Testis (tissue), 3 donors: ENCODE results near the gene RHBDL1. TPM values are rescaled to one million over a fixed set of nuclear protein-coding genes. Genes with fewer than 3 reads are reported as not detected.

Experiments used
- DNase-seq: peaks from one replicate; pipeline ENCODE4 v3.0.0-alpha.2; 2019
- H3K27ac ChIP-seq, 2 donors: fragments of 200-600 bp; sonication (generic); one replicate each; pipeline ENCODE4 v1.5.1; 2019
- H3K27me3 ChIP-seq: fragments of 200-600 bp; sonication (generic); one replicate; pipeline ENCODE4 v1.5.1; 2019
- H3K36me3 ChIP-seq: fragments of 200-600 bp; sonication (generic); one replicate; pipeline ENCODE4 v1.5.1; 2017; ENCODE audit warnings: low read depth; ENCODE audit errors: missing control alignments
- H3K4me1 ChIP-seq: fragments of 200-600 bp; sonication (generic); one replicate; pipeline ENCODE4 v1.5.1; 2019
- H3K4me3 ChIP-seq, 2 donors: fragments of 200-600 bp; sonication (generic); one replicate each; pipeline ENCODE4 v1.5.1; 2017 to 2019
- H3K9me3 ChIP-seq: fragments of 200-600 bp; sonication (generic); one replicate; pipeline ENCODE4 v1.5.1; 2017
- POLR2A ChIP-seq: fragments of 450-650 bp; IDR thresholded peaks from one replicate; pipeline ENCODE4 v1.6.1; 2017; ENCODE audit warnings: antibody characterized with exemption, mild to moderate bottlenecking, moderate library complexity
- WGBS, 2 donors: methylation state at CpG; one replicate each; pipeline ENCODE4 v1.1.5; 2018; 5-methylcytosine and 5-hydroxymethylcytosine counted together
- intact Hi-C: fragments of 100-400 bp; cut with DNase I; formaldehyde crosslinking; loops from one replicate; pipeline ENCODE4 v1.15.1; 2023; ENCODE audit warnings: low total_unique reads
- polyA plus RNA-seq: library from polyadenylated mRNA; stranded (reverse); fragments of 350-450 nt; fragmentation: Illumina TruSeq; extraction: RNeasy Lipid Tissue Mini Kit (QIAGEN cat#74804); gene quantifications from one replicate; pipeline ENCODE4 v1.2.3, GENCODE V29; 2014; ENCODE audit warnings: low read depth, low replicate concordance; ENCODE audit not compliant: insufficient read depth
- total RNA-seq, 2 donors: library from RNA; depleted of rRNA; stranded (reverse); fragments of >200 nt; gene quantifications; one replicate each; pipeline ENCODE4 v1.2.3, GENCODE V29; 2016
- TF ChIP-seq, protein P1 (sequence below), 3 experiments: fragments of 450-650 bp in 2 of 3; fragments of 200-600 bp in 1 of 3; sonication (generic) in 1 of 3; IDR thresholded peaks; one replicate each; pipeline ENCODE4 v1.5.1; 2016 to 2019; ENCODE audit warnings: antibody characterized with exemption in 3 of 3, mild to moderate bottlenecking in 2 of 3, moderate library complexity in 1 of 3

The RHBDL1 gene
- total and polyA plus RNA-seq, 3 donors from 2014 or later: 2.1 to 9.8 (median 8.5) TPM

DNA sequence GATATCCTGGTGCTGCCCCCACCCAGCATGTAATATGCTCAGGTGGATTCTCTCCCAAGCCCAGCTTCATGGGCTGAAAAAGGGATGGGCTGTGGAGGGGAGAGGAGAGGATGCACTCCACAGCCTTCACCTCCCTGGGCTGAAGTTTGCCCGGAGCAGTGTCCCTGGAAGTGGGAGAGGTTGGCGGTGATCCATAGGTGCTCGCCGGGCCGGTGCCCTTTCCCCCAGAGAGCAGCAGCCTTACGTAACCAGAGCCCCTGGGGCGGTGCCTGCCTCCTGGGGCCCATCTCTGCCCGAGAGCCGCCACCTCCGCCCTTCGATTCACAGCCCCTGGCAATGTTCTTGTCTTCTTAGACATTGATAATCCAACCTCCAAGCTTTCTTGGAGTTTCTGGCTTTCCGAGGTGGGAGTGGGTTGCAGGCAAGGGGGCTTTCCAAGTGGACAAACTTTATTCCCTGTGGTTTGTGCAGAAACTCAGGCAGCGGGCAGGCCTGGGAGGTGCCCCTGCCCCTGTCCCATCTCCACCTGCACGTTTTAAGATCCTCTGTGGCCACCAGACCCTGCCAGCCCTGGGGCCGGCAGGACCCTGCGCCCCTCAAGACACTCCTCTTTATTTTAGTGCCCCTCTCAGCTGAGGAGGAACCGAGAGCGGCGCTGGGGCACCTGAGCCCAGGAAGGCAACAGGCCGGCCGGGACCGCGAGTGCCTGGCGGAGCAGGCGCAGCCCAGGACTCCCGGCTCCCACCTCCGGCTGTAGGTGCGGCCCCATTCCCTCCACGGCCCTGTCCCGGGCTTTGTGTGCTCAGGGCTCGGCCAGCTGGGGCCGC lies 29.4 kb upstream of the RHBDL1 start:
- intact Hi-C loops: no loop called here
- DNase-seq: no peak
- TF ChIP-seq, protein P1, sequence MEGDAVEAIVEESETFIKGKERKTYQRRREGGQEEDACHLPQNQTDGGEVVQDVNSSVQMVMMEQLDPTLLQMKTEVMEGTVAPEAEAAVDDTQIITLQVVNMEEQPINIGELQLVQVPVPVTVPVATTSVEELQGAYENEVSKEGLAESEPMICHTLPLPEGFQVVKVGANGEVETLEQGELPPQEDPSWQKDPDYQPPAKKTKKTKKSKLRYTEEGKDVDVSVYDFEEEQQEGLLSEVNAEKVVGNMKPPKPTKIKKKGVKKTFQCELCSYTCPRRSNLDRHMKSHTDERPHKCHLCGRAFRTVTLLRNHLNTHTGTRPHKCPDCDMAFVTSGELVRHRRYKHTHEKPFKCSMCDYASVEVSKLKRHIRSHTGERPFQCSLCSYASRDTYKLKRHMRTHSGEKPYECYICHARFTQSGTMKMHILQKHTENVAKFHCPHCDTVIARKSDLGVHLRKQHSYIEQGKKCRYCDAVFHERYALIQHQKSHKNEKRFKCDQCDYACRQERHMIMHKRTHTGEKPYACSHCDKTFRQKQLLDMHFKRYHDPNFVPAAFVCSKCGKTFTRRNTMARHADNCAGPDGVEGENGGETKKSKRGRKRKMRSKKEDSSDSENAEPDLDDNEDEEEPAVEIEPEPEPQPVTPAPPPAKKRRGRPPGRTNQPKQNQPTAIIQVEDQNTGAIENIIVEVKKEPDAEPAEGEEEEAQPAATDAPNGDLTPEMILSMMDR (IDR thresholded peaks at IDR 0.05): no peak
- TF ChIP-seq POLR2A: no peak
- Histone ChIP-seq H3K27ac (no peak overlapping the region), H3K4me1 (peaks cover 28% of the 10 kb centered on the region), H3K4me3 (no peak overlapping the region), H3K27me3 (no peaks in the 10 kb centered on the region), H3K36me3 (no peaks in the 10 kb centered on the region), H3K9me3 (no peaks in the 10 kb centered on the region)
- 75 to 79% methylated on average over 14 to 32 of the region's 32 CpGs for WGBS, 2 donors

GRCh38 chr16:646679-647172 lies 28.7 kb upstream of the RHBDL1 start:
- DNase-seq: no peak
- no peak for TF ChIP-seq POLR2A
- TF ChIP-seq, protein P1 (IDR thresholded peaks at IDR 0.05): no peak
- Histone ChIP-seq H3K27ac (no peak overlapping the region), H3K4me1 (peaks cover 28% of the 10 kb centered on the region), H3K4me3 (no peak overlapping the region), H3K9me3 (no peaks in the 10 kb centered on the region), H3K27me3 (no peaks in the 10 kb centered on the region), H3K36me3 (no peaks in the 10 kb centered on the region)
- WGBS, 2 donors: 82 to 88% methylated on average over 19 to 21 of the region's 22 CpGs
- intact Hi-C loops: no loop called here

- WGBS, 2 donors: 77 to 86% methylated on average over 17 to 22 of the region's 25 CpGs
- no peaks in the 10 kb centered on the region for H3K36me3 ChIP-seq
- H3K4me1 ChIP-seq: peaks cover 28% of the 10 kb centered on the region
Observed at GRCh38 chr16:647173-647902, 28.1 kb upstream of the RHBDL1 start.

DNA sequence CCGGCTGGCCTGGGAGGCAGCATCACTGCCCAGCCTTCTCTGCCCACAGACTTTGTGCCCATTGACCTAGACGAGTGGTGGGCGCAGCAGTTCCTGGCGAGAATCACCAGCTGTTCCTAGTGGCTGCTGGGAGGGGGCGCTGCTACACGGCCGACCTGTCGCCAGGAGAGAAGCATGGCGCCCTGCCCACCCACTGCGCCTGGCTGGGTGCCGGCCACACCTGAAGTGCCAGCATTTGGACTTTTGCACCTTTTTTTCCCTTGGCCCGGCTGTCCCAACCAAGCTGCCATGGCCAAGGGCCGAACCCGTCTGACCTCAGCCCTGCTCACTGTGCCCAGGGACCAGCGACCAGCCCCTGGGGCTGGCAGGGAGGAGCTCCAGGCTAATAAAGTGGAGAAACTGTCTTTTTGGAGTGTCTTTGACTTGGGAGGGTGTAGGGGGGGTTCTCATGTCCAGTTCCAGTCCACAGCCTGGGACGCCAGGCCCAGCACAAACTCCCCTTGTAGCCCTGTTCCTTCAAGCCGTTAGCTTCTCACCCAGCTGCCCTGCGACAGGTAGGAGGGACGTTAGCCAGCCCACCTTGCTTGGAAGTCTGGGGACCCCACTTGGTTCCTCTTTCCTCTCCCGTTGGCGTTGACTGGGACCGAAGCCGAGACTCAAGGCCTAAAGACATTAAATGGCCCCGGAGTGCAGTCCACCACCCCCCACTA lies 27.2 kb upstream of the RHBDL1 start:
- Histone ChIP-seq H3K4me1 (peaks cover 19% of the 10 kb centered on the region), H3K4me3 (peak overlapping the region; percentile 71 to 73), H3K9me3 (no peaks in the 10 kb centered on the region), H3K27ac (peak overlapping the region; percentile 53 to 89), H3K27me3 (no peaks in the 10 kb centered on the region), H3K36me3 (no peaks in the 10 kb centered on the region)
- TF ChIP-seq POLR2A: no peak
- TF ChIP-seq, protein P1 (IDR thresholded peaks at IDR 0.05): peak in 1 of 3 experiments; percentile 25
- intact Hi-C loops: no loop called here
- WGBS, 2 donors: 41 to 52% methylated on average over 5 to 23 of the region's 24 CpGs
- peak; percentile 46 for DNase-seq

More at GRCh38 chr16:647173-647902, 28.1 kb upstream of the RHBDL1 start:
- intact Hi-C loops: no loop called here
- no peak for DNase-seq
- no peaks in the 10 kb centered on the region for H3K27me3 ChIP-seq
- TF ChIP-seq, protein P1 (IDR thresholded peaks at IDR 0.05): no peak
- TF ChIP-seq POLR2A: no peak
- no peaks in the 10 kb centered on the region for H3K9me3 ChIP-seq
- no peak overlapping the region for H3K4me3 ChIP-seq
- no peak overlapping the region for H3K27ac ChIP-seq
